HepG2 (cell line): ENCODE results near the gene TDRD10. TPM values are rescaled to one million over a fixed set of nuclear protein-coding genes. Genes with fewer than 3 reads are reported as not detected.

ENCODE experiments used
- ATAC-seq: fragments of 200-7000 bp; cut with Tn5 transposase; 3 replicates; pipeline ENCODE4 v1.9.1; 2020; ENCODE audit warnings: mild to moderate bottlenecking, moderate library complexity
- BruUV-seq: library from RNA; stranded (reverse); fragments of 400-500 nt; replicated peaks from 2 replicates; lab custom pipeline; 2021; lab: Mats Ljungman, UMichigan
- CTCF ChIA-PET: fragments of 300-600 bp; formaldehyde crosslinking; extraction: SDS; loops from one replicate; lab custom pipeline; 2021; ENCODE audit warnings: low total read pairs, inconsistent platforms, low intra/inter-chr PET ratio; lab: Yijun Ruan, JAX
- POLR2A ChIA-PET: fragments of 350-600 bp; sonication (Branson Sonifier 250); formaldehyde crosslinking; loops from one replicate; lab custom pipeline; 2020; ENCODE audit warnings: antibody characterized with exemption, inconsistent platforms; lab: Yijun Ruan, JAX
- DNase-seq: peaks from one replicate; pipeline ENCODE4 v3.0.0-alpha.2; 2015; ENCODE audit warnings: low spot score
- FAIRE-seq: peaks from 3 replicates; lab custom pipeline; 2011; peaks lifted over from hg19 to GRCh38; lab: Jason Lieb, UNC
- H2AFZ ChIP-seq: one replicate; pipeline ENCODE4 v1.6.1; 2011; ENCODE audit warnings: low read length, inconsistent platforms
- H3K27ac ChIP-seq: fragments of 300-600 bp; 3 replicates; pipeline ENCODE4 v1.8.0; 2011; ENCODE audit warnings: mixed run types, mild to moderate bottlenecking, mixed read lengths, low read length, inconsistent platforms; ENCODE audit not compliant: insufficient read depth; ENCODE audit errors: extremely low read length
- H3K27me3 ChIP-seq, 2 experiments: fragments of 200-600 bp in 1 of 2; 2 replicates in 1 of 2; 3 replicates in 1 of 2; pipeline versions ENCODE4 v1.6.0 to v1.8.0; 2011; ENCODE audit warnings: low read length in 2 of 2, mild to moderate bottlenecking in 2 of 2, moderate library complexity in 2 of 2, inconsistent platforms in 1 of 2; ENCODE audit not compliant: insufficient read depth in 2 of 2, control insufficient read depth in 1 of 2
- H3K36me3 ChIP-seq, 2 experiments: fragments of 200-600 bp in 1 of 2; replicated peaks in 1 of 2; 2 replicates in 1 of 2; 3 replicates in 1 of 2; pipeline versions ENCODE4 v1.5.1 to v1.8.0; 2011; ENCODE audit warnings: low read length in 2 of 2, inconsistent platforms in 1 of 2; ENCODE audit not compliant: insufficient read depth in 2 of 2, control insufficient read depth in 1 of 2
- H3K4me1 ChIP-seq: 2 replicates; pipeline ENCODE4 v1.5.1; 2012; ENCODE audit warnings: low read length, inconsistent platforms; ENCODE audit not compliant: insufficient read depth
- H3K4me2 ChIP-seq: 2 replicates; pipeline ENCODE4 v1.6.0; 2011; ENCODE audit warnings: low read depth, low read length, inconsistent platforms
- H3K4me3 ChIP-seq, 3 experiments: fragments of 200-600 bp in 1 of 3; sonication (generic), shearing (Covaris generic) in 1 of 3; replicated peaks in 1 of 3; 2 replicates each; pipeline ENCODE4 v1.5.1; 2011 to 2016; ENCODE audit warnings: low read length in 3 of 3, inconsistent platforms in 2 of 3, low read depth in 2 of 3, mild to moderate bottlenecking in 2 of 3, control low read depth in 1 of 3, mixed read lengths in 1 of 3; ENCODE audit not compliant: insufficient read depth in 1 of 3
- H3K79me2 ChIP-seq: one replicate; pipeline ENCODE4 v1.6.1; 2011; ENCODE audit warnings: low read length, inconsistent platforms; ENCODE audit not compliant: insufficient read depth
- H3K9ac ChIP-seq: 2 replicates; pipeline ENCODE4 v1.6.0; 2011; ENCODE audit warnings: mild to moderate bottlenecking, low read depth, low read length, inconsistent platforms; ENCODE audit not compliant: insufficient read depth
- H3K9me3 ChIP-seq: 2 replicates; pipeline ENCODE4 v1.5.1; 2012; ENCODE audit warnings: mild to moderate bottlenecking, low read length
- H4K20me1 ChIP-seq: 2 replicates; pipeline ENCODE4 v1.6.0; 2011; ENCODE audit warnings: inconsistent platforms, mild to moderate bottlenecking, low read length, moderate library complexity; ENCODE audit not compliant: insufficient read depth
- ERF ChIP-seq: IDR thresholded peaks from 2 replicates; pipeline ENCODE4 v1.6.1; 2018; ENCODE audit warnings: missing biosample characterization, missing genetic modification reagents
- FOXJ3 ChIP-seq: sonication (generic); formaldehyde crosslinking; IDR thresholded peaks from 2 replicates; pipeline ENCODE4 v1.4.0; 2020; ENCODE audit warnings: missing genetic modification reagents, mild to moderate bottlenecking, borderline replicate concordance
- GTF3A ChIP-seq: sonication (generic); formaldehyde crosslinking; conservative IDR thresholded peaks from 2 replicates; pipeline ENCODE4 v1.4.0; 2020; ENCODE audit warnings: mild to moderate bottlenecking, missing genetic modification reagents
- MTA1 ChIP-seq: sonication (generic); formaldehyde crosslinking; IDR thresholded peaks from 2 replicates; pipeline ENCODE4 v1.4.0; 2020; ENCODE audit warnings: missing genetic modification reagents, mild to moderate bottlenecking, borderline replicate concordance
- MYC ChIP-seq: sonication (generic); formaldehyde crosslinking; IDR thresholded peaks from 2 replicates; pipeline ENCODE4 v1.9.0; 2021; ENCODE audit warnings: missing genetic modification reagents, borderline replicate concordance
- PAWR ChIP-seq: sonication (generic); formaldehyde crosslinking; IDR thresholded peaks from 2 replicates; pipeline ENCODE4 v1.4.0; 2020; ENCODE audit warnings: missing genetic modification reagents, mild to moderate bottlenecking, borderline replicate concordance
- SOX6 ChIP-seq, 2 experiments: fragments of 450-650 bp in 1 of 2; sonication (generic) in 1 of 2; formaldehyde crosslinking in 1 of 2; IDR thresholded peaks; 2 replicates each; pipeline versions ENCODE4 v1.4.0 to v1.6.1; 2017 to 2020; ENCODE audit warnings: antibody characterized with exemption in 1 of 2, mild to moderate bottlenecking in 1 of 2, missing genetic modification reagents in 1 of 2
- SRSF1 ChIP-seq: fragments of 200-400 bp; formaldehyde crosslinking; optimal IDR thresholded peaks from 2 replicates; pipeline ENCODE3; 2017; ENCODE audit warnings: mild to moderate bottlenecking, low read depth, low read length, moderate library complexity
- SSRP1 ChIP-seq: IDR thresholded peaks from 2 replicates; pipeline ENCODE4 v1.6.1; 2016; ENCODE audit warnings: control low read depth
- TBP ChIP-seq: sonication (generic); formaldehyde crosslinking; IDR thresholded peaks from 2 replicates; pipeline ENCODE4 v1.5.0; 2020; ENCODE audit warnings: missing genetic modification reagents
- TBX2 ChIP-seq: sonication (generic); formaldehyde crosslinking; IDR thresholded peaks from 2 replicates; pipeline ENCODE4 v1.5.0; 2020; ENCODE audit warnings: missing genetic modification reagents, mild to moderate bottlenecking, borderline replicate concordance
- TCF12 ChIP-seq, 2 experiments: fragments of 450-650 bp in 1 of 2; sonication (generic) in 1 of 2; formaldehyde crosslinking in 1 of 2; IDR thresholded peaks; 2 replicates each; pipeline versions ENCODE4 v1.6.1 to v1.8.0; 2017 to 2022; ENCODE audit warnings: antibody characterized with exemption in 1 of 2, mild to moderate bottlenecking in 1 of 2, missing genetic modification reagents in 1 of 2, moderate library complexity in 1 of 2
- THYN1 ChIP-seq: sonication (generic); formaldehyde crosslinking; IDR thresholded peaks from 2 replicates; pipeline ENCODE4 v1.8.1; 2023; ENCODE audit warnings: low read depth, mild to moderate bottlenecking, moderate library complexity, missing genetic modification reagents, borderline replicate concordance
- TSC22D2 ChIP-seq: sonication (generic); formaldehyde crosslinking; IDR thresholded peaks from 2 replicates; pipeline ENCODE4 v1.5.1; 2020; ENCODE audit warnings: missing genetic modification reagents, mild to moderate bottlenecking, borderline replicate concordance
- ZSCAN20 ChIP-seq: sonication (generic); formaldehyde crosslinking; IDR thresholded peaks from 2 replicates; pipeline ENCODE4 v1.4.0; 2020; ENCODE audit warnings: missing genetic modification reagents, mild to moderate bottlenecking, borderline replicate concordance
- WGBS: methylation state at CpG from one replicate; pipeline ENCODE4 v1.1.6; 2017; ENCODE audit warnings: low lambda C conversion rate; 5-methylcytosine and 5-hydroxymethylcytosine counted together
- in situ Hi-C: cut with HindIII; loops from 2 replicates; pipeline ENCODE4 v1.10.0; 2017; ENCODE audit warnings: low pct_unique_long_range_greater_than_20kb; ENCODE audit not compliant: extremely low pct_ligation_motif_present
- intact Hi-C: fragments of 100-400 bp; cut with micrococcal nuclease; formaldehyde crosslinking; loops from one replicate; pipeline ENCODE4 v1.10.0; 2022; ENCODE audit not compliant: unreplicated experiment
- polyA plus RNA-seq, 8 experiments: library from polyadenylated mRNA; depleted of rRNA in 3 of 8; stranded (reverse) in 7 of 8; unstranded in 1 of 8; fragments of >200 nt; fragmentation: Illumina TruSeq in 4 of 8; extraction: Trizol in 4 of 8; gene quantifications; 2 replicates each; pipeline versions ENCODE4 v1.2.1 to v1.2.3, GENCODE V29; 2011 to 2016; ENCODE audit warnings: low read depth in 4 of 8, missing spikeins in 1 of 8, mixed read lengths in 1 of 8; ENCODE audit not compliant: insufficient read depth in 1 of 8
- total RNA-seq, 5 experiments: library from RNA; depleted of rRNA; stranded (reverse); fragments of >200 nt; fragmentation: Illumina TruSeq; extraction: Trizol; gene quantifications; 2 replicates each; pipeline ENCODE4 v1.2.3, GENCODE V29; 2016; ENCODE audit warnings: low read depth in 1 of 5
- TF ChIP-seq, protein P1 (sequence below): sonication (generic); formaldehyde crosslinking; conservative IDR thresholded peaks from 2 replicates; pipeline ENCODE4 v1.4.0; 2020; ENCODE audit warnings: mild to moderate bottlenecking, missing genetic modification reagents, moderate library complexity
- TF ChIP-seq, protein P2 (sequence below): sonication (generic); formaldehyde crosslinking; IDR thresholded peaks from 2 replicates; pipeline ENCODE4 v1.4.0; 2020; ENCODE audit warnings: low read depth, mild to moderate bottlenecking, missing genetic modification reagents

The TDRD10 gene
- total and polyA plus RNA-seq, 2 of the 13 experiments (the other 11 are each of a cell fraction or from before 2014, with no cell fraction given) = not detected

DNA sequence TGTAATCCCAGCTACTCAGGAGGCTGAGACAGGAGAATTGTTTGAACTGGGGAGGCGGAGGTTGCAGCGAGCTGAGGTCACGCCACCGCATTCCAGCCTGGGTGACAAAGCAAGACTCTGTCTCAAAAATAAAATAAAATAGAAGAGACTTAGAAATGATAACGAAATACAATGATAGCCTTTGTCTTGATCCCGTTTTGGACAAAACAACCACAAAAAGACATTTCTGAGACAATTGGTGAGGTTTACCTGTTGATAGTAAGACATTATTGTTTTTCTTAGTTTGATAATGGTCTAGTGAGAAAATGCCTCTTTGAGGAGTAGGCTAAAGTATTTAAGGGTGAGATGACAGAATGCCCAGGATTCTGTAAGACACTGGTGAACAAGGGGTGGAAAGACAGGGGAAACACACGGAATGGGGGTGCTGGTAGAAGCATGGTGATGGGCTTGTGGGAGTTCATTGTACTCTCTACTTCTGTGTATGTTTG is 12.1 kb downstream of the TDRD10 start:
- no peak for DNase-seq
- no peaks in the 10 kb centered on the region; the same call in 1 of the 2 replicates for H3K4me1 ChIP-seq
- in situ Hi-C loops = no loop called here
- intact Hi-C loops = no loop called here
- no peaks in the 10 kb centered on the region for H3K36me3 ChIP-seq
- H4K20me1 ChIP-seq = no peaks in the 10 kb centered on the region
- no peak overlapping the region for H3K4me2 ChIP-seq
- no TSS peak for BruUV-seq
- no peak overlapping the region for H3K9ac ChIP-seq
- no peaks in the 10 kb centered on the region for H3K9me3 ChIP-seq
- ATAC-seq = no peak
- WGBS = 2% methylated on average over 7 of the region's 7 CpGs
- H3K27me3 ChIP-seq = peaks cover 1 to 4% of the 10 kb centered on the region in 2 experiments; a peak in 2 of 5 replicates
- no peak overlapping the region for H2AFZ ChIP-seq
- POLR2A ChIA-PET = no interaction called here
- TF ChIP-seq GTF3A (no peak), ERF (CRISPR knock-in tag) (no peak), MYC (CRISPR knock-in tag) (no peak), SRSF1 (no peak), SSRP1 (CRISPR knock-in tag) (no peak), PAWR (CRISPR knock-in tag) (no peak), TBP (CRISPR knock-in tag) (no peak), MTA1 (CRISPR knock-in tag) (no peak), TSC22D2 (CRISPR knock-in tag) (no peak), SOX6 (IDR thresholded peaks at IDR 0.05) (no peak), SOX6 (CRISPR knock-in tag; IDR thresholded peaks at IDR 0.05) (no peak), TBX2 (CRISPR knock-in tag) (no peak), TCF12 (IDR thresholded peaks at IDR 0.05) (no peak), TCF12 (CRISPR knock-in tag; IDR thresholded peaks at IDR 0.05) (no peak), ZSCAN20 (CRISPR knock-in tag) (no peak), FOXJ3 (CRISPR knock-in tag) (no peak), THYN1 (CRISPR knock-in tag) (no peak)
- TF ChIP-seq, protein P1, sequence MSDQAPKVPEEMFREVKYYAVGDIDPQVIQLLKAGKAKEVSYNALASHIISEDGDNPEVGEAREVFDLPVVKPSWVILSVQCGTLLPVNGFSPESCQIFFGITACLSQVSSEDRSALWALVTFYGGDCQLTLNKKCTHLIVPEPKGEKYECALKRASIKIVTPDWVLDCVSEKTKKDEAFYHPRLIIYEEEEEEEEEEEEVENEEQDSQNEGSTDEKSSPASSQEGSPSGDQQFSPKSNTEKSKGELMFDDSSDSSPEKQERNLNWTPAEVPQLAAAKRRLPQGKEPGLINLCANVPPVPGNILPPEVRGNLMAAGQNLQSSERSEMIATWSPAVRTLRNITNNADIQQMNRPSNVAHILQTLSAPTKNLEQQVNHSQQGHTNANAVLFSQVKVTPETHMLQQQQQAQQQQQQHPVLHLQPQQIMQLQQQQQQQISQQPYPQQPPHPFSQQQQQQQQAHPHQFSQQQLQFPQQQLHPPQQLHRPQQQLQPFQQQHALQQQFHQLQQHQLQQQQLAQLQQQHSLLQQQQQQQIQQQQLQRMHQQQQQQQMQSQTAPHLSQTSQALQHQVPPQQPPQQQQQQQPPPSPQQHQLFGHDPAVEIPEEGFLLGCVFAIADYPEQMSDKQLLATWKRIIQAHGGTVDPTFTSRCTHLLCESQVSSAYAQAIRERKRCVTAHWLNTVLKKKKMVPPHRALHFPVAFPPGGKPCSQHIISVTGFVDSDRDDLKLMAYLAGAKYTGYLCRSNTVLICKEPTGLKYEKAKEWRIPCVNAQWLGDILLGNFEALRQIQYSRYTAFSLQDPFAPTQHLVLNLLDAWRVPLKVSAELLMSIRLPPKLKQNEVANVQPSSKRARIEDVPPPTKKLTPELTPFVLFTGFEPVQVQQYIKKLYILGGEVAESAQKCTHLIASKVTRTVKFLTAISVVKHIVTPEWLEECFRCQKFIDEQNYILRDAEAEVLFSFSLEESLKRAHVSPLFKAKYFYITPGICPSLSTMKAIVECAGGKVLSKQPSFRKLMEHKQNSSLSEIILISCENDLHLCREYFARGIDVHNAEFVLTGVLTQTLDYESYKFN (CRISPR knock-in tag) = no peak
- TF ChIP-seq, protein P2, sequence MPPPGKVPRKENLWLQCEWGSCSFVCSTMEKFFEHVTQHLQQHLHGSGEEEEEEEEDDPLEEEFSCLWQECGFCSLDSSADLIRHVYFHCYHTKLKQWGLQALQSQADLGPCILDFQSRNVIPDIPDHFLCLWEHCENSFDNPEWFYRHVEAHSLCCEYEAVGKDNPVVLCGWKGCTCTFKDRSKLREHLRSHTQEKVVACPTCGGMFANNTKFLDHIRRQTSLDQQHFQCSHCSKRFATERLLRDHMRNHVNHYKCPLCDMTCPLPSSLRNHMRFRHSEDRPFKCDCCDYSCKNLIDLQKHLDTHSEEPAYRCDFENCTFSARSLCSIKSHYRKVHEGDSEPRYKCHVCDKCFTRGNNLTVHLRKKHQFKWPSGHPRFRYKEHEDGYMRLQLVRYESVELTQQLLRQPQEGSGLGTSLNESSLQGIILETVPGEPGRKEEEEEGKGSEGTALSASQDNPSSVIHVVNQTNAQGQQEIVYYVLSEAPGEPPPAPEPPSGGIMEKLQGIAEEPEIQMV (CRISPR knock-in tag) = no peak
- CTCF ChIA-PET = no interaction called here
- no peaks in the 10 kb centered on the region for H3K79me2 ChIP-seq
- FAIRE-seq = no peak
- no peak overlapping the region for H3K4me3 ChIP-seq
- no peak overlapping the region for H3K27ac ChIP-seq
